Medulla oblongata (tissue), 1 donor: ENCODE data around the gene SMIM1.

Source experiments
- DNase-seq: peaks from one replicate; pipeline ENCODE4 v3.0.0-alpha.2; 2015; ENCODE audit errors: extremely low spot score

The SMIM1 gene, protein sequence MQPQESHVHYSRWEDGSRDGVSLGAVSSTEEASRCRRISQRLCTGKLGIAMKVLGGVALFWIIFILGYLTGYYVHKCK

DNA sequence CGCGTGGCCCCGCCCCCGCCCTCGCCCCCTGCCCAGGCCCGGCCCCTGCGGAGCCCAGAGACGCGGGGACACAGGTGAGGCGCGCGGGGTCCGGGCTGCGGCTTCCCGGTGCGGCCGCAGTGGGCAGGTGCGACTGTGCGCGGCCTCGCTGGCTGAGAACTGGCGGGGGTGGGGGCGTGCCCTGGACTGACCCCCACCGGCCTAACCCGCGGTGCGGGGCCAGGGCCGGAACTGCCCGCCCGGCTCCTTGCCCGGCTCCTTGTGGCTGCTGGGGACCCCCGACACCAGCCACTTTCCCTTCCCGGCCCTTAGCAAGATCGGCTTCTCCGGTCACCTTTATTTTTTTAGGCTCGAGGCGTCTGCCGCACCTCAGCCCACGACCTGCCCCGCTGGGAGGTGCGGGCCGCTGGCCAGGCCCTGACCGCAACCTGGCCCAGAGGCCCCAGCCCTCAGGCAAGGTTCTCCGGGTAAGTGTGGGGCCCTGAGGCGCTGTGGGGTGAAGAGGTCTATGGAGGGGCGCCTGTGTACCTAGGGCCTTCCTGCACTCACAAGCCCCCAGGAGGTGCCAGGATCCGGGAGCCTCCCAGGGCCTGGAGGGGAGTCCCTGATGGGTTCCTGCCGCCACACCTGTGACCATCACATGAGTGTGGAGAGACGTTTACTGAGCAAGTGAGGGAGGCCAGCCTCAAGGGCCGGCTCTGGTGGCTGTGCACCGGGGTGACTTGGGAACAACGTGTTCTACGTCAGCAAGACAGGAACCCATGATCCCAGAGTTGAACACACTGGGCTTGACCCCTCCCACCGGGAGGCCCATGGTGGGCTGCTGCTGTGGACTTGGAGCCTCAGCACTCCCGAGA is at the start of gene SMIM1:
SMIM1 (plus strand) TSS at position 35 of the 857 bp plus-strand sequence. CDS start 2,625 bp downstream, outside the sequence.
- DNase-seq = peak; percentile 24

DNA sequence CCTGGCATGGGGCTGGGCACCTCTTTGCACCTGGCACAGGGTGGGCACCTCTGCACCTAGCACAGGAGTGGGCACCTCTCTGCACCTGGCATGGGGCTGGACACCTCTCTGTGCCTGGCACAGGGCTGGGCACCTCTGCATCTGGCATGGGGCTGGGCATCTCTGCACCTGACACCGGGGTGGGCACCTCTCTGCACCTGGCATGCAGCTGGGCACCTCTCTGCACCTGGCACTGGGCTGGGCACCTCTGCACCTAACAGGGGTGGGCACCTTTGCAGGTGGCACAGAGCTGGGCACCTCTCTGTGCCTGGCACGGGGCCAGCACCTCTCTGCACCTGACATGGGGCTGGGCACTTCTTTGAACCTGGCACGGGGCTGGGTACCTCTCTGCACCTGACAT is 49.7 kb upstream of the SMIM1 start:
- no peak for DNase-seq

DNA sequence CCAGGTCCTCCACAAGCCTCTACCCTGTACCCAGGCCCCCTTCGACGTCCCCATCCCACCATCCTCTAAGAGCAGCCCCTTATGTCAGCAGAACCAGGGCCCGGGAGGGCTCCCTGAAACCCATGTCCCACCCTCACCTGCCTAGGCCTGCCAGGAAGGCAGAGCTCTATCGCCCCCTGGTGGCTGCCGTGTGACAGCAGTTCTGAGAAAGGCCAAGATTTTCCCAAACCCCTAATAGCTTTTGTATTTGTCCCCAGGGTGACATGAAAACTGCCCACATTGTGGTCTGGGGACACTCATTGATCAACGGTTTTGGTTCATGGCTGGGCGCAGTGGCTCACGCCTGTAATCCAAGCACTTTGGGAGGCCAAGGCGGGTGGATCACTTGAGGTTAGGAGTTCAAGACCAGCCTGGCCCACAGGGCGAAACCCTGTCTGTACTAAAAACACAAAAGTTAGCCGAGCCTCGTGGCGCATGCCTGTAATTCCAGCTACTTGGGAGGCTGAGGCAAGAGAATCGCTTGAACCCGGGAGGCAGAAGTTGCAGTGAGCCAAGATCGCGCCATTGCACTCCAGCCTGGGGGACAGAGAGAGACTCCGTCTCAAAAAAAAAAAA is 48.0 kb upstream of the SMIM1 start:
- DNase-seq = peak; percentile 81

DNA sequence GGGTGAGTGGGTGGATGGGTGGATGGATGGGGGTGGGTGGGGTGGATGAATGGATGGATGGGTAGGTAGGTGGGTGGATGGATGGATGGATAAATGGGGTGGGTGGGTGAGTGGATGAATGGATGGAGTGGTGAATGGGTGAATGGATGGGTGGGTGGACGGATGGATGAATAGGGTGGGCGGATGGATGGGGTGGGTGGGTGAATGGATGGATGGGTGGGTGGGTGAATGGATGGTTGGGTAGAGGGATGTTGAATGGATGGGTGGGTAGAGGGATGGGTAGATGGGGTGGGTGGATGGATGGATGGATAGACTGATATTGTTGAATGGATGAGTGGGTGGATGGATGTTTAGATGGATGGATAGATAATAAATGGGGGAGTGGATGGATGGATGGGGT is 47.2 kb upstream of the SMIM1 start:
- DNase-seq = no peak

DNA sequence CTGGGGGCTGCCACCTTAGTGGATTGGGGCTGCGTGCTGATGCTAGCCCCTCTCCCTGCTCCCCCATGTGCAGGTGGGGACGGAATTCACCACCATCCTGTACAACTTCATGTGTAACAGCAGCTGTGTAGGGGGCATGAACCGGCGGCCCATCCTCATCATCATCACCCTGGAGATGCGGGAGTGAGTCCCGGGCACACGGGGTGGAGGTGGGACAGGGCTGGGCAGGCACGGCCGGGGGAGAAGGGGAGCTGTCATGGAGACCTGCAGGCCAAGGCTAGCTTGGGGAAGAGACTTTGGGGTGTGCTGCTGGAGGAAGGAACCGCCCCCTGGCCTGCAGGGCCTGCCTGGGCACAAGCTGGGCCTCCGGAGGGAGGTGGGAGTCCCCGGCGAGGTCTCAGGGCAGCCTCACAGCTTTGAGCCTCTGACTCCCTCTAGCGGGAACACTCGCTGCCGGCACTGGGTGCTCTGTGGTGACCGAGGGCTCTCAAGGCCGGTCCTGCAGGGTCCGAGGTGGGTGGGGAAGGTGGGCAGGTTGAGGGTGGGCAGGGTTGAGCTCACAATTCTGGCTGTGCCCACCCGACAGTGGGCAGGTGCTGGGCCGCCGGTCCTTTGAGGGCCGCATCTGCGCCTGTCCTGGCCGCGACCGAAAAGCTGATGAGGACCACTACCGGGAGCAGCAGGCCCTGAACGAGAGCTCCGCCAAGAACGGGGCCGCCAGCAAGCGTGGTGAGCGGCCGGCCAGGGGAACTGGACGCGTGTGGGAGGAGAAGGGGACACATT is 45.3 kb upstream of the SMIM1 start:
- DNase-seq = peak; percentile 66

DNA sequence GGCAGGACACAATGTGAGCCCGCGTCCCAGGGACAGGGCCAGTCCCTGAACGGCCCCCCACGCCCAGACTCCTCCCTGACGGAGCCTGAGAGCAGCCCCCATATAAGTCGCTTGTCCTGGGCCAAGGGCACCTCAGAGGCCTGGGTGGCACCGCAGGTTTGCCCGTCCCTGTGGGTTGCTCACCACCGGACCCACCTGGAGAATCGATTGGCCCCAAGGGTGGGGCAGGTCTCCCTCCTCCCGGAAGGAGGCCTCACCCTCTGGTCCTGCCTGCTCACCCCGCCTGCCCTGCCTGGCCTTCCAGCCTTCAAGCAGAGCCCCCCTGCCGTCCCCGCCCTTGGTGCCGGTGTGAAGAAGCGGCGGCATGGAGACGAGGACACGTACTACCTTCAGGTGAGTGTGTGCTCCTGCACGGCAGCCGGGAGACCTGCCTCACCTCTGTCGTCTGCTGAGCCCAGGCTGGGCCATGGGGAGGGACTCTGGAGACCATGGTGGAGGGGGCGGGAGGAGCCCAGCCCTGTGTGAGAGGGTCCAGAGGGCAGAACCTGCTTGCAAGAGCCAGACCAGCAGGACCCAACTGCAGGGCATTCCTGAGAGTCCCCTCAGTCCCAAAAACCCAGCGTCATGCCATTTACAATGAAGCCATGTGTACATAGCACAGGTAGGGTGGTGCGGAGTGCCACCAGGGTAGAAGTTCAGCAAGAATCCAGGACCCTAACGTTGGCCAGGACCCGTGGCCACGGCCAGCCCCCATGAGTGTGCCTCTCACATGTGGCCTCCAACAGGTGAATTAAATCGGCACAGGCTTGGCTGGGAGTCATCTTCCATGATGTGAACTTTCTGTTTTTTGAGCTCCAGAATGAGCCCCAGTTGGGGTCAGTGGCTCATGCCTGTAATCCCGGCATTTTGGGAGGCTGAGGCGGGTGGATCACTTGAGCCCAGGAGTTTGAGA is 44.4 kb upstream of the SMIM1 start:
- no peak for DNase-seq

DNA sequence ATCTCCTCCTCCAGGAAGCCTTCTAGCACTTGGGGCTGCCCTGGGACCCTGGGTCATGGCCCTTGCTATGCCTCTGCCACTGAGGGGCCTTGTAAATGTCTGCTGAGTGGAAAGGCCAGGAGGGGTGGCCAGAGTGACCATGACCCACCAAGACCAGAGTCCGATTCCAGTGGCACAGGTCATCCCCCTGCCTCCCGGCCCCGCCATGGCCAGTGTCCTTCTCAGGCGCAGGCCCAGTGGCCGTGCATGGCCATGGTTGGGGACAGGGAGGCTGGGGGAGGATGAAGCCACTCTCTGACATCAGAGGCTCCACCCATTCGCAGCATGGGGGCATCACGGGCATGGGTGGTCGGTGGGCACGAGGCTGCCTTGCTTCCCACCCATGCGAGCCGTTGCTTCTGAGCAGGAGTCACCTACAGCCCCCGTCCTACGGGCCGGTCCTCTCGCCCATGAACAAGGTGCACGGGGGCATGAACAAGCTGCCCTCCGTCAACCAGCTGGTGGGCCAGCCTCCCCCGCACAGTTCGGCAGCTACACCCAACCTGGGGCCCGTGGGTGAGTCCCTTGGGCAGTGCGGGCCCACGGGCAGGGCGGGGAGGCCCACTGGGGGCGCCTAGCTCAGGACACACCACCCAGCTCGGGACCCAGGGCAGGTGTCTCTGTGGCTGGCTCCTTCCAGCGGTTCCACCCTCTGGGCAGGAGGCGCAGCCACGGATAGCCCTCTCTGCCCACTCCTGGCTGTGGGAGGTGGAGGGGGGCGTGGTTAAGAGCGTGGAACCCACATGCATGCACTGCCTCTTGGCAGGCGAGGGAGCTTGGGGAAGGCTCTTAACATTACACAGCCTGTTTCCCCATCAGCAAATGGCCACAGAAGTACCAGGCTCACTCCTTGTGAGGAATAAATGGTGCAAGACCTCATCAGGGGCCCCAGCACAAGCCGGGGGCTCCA is 42.7 kb upstream of the SMIM1 start:
- no peak for DNase-seq

DNA sequence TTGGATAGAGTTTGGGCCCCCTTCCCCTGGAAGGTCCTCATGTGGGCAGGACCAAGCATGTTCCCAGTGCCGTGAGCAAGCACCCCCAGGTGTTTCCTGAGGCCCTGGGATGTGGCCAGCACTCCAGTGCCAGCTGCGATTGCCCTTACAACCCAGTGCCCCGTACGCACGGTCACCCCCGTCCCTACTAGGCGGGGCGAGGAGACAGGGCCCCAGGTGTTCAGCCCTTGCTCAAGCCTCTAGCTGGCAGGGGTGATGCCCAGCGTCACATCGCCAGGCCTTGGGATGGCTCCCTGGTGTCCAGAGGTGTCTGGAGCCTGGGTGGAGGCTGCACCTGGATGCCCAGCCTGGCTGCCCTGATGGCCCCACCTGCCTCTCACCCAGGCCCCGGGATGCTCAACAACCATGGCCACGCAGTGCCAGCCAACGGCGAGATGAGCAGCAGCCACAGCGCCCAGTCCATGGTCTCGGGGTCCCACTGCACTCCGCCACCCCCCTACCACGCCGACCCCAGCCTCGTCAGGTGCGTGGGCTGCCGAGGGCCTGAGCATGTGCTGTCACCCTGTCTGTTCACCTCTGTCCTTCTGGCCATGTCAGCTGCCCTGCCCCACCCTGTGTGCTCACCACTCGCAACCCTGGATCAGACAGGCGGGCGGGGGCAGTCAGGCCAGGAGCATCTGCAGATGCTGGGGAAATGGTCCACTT is 41.9 kb upstream of the SMIM1 start:
- no peak for DNase-seq

DNA sequence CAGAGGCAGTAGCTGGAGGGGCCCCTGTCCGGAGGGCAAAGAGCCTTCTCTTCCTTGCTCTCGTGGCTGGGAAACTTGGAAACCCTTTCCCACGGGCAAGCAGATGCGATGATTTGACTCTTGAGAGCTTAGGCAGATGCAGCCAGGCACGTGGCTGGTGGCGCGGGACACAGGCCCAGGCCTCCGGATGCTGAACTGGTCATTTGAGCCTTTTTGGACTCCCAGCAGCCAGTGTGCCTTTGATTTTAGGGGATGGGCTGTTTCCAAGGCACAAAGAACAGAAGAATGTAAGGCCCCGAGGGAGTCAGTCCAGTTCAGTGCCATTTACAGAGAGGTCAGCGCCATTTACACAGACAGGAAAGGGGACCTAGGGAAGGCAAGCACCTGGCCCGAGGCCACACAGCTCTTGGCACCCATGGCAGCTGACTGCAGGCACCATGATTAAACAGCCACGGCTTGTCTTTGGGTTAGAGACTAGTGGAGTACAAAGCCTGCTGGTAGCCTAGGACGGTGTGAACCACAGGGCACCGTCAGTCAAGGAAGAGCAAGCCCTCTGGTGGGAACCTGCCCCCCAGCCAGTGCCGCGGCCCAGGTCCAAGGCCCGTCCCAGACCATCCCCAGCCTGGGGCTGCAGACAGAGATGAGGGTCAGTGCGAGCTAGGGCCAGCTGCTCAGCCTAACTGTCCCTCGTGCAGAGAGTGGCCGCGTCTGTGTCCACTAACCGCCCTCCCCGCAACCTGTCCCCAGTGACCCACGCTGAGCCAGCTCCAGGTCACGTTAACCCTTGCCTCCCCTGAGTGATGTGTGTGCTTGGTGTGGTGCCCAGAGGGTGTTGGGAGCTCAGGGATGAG is 40.7 kb upstream of the SMIM1 start:
- DNase-seq = peak; percentile 74

DNA sequence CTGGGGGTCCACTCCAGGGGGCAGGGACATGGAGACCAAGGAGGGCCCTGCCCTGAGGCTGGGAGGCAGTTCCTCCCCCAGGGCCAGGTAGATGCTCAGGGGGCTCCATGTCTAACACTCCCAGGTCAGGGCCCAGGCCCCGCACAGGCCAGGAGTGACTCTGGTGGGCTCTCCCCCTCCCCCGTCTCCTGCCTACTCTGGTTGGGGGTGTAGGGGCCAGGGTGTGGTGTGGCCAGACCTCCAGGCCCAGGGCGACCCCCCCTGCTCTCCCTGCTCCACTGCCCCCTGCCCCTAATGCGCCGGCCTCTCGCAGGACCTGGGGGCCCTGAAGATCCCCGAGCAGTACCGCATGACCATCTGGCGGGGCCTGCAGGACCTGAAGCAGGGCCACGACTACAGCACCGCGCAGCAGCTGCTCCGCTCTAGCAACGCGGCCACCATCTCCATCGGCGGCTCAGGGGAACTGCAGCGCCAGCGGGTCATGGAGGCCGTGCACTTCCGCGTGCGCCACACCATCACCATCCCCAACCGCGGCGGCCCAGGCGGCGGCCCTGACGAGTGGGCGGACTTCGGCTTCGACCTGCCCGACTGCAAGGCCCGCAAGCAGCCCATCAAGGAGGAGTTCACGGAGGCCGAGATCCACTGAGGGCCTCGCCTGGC is 40.0 kb upstream of the SMIM1 start:
- DNase-seq = no peak

DNA sequence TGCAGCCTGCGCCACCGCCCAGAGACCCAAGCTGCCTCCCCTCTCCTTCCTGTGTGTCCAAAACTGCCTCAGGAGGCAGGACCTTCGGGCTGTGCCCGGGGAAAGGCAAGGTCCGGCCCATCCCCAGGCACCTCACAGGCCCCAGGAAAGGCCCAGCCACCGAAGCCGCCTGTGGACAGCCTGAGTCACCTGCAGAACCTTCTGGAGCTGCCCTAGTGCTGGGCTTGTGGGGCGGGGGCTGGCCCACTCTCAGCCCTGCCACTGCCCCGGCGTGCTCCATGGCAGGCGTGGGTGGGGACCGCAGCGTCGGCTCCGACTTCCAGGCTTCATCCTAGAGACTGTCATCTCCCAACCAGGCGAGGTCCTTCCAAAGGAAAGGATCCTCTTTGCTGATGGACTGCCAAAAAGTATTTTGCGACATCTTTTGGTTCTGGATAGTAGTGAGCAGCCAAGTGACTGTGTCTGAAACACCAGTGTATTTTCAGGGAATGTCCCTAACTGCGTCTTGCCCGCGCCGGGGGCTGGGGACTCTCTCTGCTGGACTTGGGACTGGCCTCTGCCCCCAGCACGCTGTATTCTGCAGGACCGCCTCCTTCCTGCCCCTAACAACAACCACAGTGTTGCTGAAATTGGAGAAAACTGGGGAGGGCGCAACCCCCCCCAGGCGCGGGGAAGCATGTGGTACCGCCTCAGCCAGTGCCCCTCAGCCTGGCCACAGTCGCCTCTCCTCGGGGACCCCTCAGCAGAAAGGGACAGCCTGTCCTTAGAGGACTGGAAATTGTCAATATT is 39.3 kb upstream of the SMIM1 start:
- DNase-seq = no peak

DNA sequence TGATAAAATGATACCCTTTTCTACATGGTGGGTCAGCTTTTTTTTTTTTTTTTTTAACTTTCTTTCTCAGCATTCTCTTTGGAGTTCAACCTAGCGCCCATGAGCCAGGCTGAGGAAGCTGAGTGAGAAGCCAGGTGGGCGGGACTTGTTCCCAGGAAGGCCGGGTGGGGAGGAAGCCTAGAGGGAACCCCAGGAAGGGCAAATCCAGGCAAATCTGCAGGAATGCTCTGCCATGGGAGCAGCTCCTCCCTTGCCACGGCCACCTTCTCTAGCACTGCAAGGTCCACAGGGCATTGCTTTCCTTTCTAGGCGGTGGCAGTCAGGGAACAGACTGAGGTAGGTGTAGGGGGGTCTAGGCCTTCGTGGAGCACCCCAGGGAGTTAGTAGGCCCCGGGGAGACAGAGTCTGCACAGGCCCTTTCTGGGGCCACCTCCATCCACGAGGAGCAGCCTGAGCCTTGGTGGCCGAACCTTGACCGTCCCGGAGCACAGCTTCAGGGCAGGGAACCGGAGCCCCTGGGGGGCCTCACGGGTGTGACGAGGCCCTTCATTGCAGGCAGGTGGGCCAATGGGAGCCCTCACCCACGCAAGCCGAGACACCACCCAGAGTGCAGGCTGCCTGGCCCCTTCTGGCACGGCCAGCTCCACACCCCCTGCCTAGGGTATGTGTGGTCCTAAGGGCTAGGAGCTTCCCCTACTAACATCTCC is 38.5 kb upstream of the SMIM1 start:
- DNase-seq = no peak

DNA sequence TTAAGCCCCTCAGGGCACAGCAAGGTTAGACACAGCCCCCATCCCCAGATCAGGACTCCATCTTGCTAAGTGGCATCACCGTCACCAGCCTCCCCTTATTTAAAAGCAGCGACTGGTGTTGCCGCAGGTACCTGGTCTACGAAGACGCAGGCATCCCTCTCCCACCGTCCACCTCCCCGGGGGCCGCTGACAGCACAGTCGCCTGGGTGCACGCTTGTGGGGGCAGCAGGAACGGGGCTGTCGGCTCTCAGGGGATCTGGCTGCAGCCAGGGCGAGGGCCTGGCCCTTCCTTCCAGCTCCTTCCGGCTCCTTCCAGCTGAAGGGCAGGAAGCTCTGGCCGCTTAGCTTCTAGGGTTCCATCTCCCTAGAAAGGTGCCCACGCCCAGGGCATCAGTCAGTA is 37.9 kb upstream of the SMIM1 start:
- no peak for DNase-seq

DNA sequence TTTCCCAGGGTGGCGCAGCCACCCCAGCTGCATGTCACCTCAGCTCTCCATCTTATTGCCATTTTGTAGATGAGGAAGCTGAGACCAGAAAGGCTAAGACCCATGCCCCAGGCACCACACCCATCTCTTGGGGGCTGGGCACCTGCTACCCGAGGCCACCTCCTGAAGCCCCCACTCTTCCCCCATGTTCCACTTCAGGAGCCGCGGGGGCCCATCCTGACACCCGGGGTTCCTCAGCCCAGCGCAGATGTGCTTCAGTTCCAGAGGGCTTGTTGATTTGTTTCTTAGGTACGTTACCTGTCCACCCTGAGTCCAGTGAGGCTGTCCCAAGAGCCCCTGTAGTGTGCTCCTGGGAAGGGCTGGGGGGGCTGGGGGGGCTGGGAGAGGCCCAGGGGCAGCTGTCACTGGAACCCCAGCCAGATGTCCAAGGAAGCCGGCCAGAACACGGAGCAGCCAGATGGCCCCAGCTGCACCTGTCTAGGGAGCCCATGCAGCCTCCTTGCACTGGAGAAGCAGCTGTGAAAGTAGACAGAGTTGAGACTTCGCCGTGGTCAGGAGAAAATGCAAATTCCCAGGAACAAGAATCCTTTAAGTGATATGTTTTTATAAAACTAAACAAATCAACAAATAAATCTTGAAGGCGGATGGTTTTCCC is 37.4 kb upstream of the SMIM1 start:
- no peak for DNase-seq

DNA sequence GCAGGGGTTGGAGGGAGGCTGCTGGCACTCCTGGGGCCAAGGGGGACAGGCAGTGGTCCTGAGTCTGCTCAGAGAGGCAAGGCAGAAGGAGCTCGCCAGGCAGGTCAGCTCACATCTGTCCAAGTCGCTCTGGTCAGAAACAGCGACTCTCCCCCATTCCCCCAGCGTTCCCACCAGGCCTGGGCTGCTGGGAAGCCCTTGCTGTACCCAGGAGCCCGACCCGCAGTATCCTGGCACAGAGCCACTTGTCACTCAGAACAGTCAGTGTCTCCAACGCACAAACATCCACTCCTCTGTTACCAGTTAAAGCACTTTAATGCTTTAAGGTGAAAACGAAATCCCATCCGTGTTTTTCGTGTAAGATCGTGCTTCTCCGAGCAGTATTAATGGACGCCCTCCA is 36.9 kb upstream of the SMIM1 start:
- DNase-seq = no peak

DNA sequence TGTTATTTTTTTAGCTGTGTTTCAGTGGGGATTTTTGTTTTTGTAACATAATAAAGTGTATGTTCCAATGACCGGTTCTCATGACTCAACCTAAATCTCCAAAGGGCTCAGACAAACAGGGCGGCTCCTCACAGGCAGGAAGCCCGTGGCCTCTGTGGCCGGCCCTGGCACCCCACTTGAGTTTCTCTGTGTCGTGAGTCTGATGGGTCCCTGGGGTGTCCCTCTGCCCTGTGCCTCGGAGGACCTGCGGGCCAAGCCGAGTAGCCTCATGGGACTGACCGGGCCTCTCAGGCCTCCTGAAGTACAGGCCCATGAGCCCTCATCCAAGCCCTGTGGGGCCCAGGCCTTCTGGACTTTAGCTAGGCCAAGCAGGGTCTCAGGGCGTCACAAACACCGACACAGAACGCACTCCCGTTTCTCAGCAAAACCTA is 36.4 kb upstream of the SMIM1 start:
- no peak for DNase-seq
